Inflammatory macrophage (primary cell): Measurements from ENCODE around the gene PLK5.
A peak's percentile ranks its signal among the peaks of the same experiment; 100 is the strongest.

Experiments used
- DNase-seq, 2 donors: peaks; one replicate each; pipeline ENCODE4 v3.0.0-alpha.2; 2020 to 2022

PLK5 gene

GRCh38 chr19:1558552-1558951 lies 34.7 kb downstream of the PLK5 start:
- DNase-seq = no peak

DNA sequence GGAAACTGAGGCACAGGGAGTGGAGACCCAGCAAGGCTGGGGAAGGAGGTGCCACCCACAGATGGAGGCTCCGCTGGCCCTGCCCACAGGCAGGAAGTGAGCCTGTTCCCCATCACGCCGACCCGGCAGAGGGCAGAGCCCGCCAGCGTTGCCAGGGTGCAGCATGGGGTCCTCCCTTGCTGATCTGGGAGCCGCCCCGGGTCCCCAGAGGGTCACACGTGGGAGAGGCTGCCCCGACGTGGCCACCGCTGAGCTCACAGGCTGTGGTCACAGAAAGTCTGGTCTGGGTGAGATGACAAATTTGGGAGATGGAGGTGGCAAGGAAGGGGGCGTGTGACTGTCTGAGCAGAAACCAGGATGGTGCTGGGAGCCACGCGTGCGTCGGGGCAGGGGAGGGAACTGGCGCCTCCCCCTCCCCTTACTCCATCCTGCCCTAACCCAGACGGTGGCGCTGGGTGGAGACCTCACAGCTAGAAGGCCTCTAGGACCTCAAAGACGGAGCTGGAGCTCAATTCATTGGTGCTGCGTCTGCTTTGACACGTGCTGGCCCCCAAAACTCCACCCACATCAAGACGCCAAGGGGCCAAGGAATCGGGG lies 36.5 kb downstream of the PLK5 start:
- DNase-seq = peak in 1 of 2 donors; percentile 2

- DNase-seq = no peak
Measured at GRCh38 chr19:1561236-1561842, 37.5 kb downstream of the PLK5 start.

DNA sequence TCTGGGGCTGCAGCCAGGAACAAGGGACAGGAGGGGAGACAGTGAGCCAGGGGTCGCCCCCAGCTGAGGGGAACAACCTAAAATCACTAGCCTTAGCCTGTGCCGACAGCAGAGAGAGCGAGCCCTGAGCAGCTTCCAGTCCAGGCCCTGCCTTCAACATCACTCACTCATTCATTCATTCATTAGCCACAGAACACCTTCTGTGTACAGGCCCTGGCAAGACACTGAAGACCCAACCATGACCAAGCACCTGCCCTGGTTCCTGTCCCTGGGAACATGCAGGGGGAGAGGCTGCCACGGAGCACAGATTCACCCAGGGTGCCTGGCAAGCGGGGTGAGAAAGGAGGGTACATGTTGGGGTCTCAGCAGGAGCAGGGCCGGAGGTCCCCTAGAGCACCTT lies 39.4 kb downstream of the PLK5 start:
- DNase-seq = no peak

- no peak for DNase-seq
Measured at GRCh38 chr19:1566392-1567115, 42.7 kb downstream of the PLK5 start.

DNA sequence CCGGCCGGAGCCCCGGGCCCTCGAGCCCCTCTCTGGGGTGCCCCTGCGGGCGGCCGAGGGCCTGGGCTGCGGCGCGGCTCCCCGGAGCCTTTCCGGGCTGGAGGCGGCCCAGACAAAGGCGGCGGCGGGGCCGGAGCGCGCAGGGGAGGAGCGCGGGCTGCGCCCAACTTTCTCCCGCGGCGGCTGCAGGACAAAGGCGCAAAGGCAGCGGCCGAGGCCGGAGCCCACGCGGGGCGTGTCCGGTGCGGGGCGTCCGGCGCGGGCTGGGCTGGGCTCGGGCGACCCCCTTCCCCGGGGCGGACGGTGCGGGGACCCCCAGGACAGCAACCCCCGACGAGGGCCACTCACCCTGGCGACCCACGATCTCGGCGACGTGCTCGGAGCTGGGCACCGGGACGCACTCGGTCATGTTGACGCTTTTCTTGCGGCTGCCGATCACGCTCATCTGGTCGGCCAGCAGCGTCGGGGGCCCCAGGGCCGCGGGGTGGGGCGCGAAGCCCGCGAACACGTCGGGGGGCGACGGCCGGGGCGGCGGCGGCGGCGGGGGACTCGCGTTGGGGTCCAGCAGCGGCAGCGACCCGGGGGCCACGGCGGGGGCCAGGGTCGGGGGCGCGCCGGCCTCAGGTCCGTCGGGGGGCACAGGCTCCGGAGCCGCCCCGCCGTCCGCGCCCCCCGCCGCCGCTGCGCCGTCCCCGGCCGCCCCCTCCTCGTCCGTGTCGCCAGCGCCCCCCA lies 43.4 kb downstream of the PLK5 start:
- DNase-seq = peak in 1 of 2 donors; percentile 27

- DNase-seq = no peak
Measured at GRCh38 chr19:1567848-1568227, 44.0 kb downstream of the PLK5 start.

DNA sequence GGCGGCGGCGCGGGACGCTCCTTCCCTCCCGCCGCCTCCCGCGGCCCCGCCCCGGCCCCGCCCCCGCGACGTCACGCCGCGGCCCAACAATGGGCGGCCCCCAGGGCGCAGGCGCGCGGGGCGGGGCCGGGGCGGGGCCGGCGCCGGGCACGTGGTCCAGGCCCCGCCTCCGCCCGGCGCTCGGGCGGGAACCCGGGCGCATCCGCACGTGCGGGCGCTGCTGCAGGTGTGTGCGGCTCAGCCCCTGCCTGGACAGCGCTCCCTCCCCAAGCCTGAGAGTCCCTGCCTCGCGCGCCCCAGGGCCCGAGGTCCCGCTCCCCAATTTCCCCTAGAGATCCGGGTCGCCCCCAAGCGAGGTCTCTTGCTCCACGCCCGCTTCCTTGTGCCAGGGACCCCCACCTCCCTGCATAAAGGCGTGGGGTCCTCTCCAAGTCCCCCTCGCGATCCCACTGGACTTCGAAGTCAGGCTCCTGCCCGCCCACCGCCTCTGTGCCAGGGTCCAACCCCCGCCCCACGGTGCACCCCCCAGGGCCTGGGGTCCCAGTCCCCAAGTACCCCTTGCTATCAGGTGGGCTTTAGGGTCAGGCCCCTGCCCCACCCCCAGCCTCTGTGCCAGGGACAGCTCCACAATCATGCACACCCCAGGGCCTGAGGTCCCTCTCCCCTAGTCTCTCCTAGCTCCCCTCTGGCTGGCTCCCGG lies 44.6 kb downstream of the PLK5 start, which contains the start of gene MEX3D:
MEX3D (minus strand) TSS at position 6 of the 700 bp plus-strand sequence. CDS start 267 bp downstream, outside the sequence.
- peak; percentile 68 to 88 for DNase-seq

DNA sequence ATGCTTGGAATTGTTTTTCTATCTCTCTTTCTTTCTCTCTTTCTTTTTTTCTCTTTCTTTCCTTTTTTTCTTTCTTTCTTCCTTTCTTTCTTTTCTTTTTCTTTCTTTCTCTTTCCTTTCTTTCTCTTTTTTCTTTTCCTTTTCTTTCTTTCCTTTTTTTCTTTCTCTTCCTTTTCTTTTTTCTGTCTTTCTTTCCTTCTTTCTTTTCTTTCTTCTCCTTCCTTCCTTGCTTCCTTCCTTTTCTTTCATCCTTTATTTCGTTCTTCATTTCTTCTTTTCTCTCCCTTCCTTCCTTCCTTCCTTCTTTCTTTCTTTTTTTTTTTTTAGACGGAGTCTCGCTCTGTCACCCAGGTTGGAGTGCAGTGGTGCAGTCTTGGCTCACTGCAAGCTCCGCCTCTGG lies 46.1 kb downstream of the PLK5 start:
- no peak for DNase-seq

DNA sequence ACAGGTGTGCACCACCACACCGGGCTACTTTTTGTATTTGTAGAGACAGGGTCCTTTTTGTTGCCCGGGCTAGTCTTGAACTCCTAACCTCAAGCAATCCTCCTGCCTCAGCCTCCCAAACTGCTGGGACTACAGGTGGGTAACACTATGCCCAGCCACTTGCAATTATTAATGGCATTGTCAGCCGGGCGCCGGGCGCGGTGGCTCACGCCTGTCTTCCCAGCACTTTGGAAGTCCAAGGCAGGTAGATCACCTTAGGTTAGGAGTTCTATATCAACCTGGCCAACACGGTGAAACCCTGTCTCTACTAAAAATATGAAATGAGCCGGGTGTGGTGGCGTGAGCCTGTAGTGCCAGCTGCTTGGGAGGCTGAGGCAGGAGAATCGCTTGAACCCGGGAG lies 47.0 kb downstream of the PLK5 start:
- DNase-seq = no peak

DNA sequence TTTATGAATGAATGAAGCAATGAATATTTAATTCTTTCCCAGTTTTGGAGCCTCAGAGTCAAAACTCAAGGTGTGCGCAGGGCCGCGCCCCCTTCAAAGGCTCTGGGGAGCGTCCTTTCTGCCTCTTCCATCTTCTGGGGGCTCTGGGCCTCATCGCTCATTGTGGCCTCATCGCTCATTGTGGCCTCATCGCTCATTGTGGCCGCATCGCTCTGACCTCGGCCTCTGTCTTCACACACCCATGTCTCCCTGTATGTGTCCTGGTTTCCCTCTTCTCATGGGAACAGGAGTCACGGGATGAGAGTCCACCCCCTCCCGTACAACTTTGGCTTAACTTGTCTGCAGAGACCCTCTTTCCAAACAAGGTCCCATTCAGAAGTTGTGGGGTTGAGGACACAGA lies 47.5 kb downstream of the PLK5 start:
- DNase-seq = no peak

DNA sequence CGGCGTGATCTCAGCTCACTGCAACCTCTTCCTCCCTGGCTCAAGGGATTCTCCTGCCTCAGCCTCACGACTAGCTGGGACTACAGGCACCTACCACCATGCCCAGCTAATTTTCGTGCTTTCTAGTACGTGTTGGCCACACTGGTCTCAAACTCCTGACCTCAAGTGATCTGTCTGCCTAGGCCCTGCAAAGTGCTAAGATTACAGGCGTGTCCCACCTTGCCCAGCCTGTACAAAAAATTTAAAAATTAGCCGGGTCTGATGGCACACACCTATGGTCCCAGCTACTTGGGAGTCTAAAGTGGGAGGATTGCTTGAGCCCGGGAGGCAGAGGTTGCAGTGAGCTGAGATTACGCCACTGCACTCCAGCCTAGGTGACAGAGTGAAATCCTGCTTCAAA lies 48.9 kb downstream of the PLK5 start:
- DNase-seq = no peak

- DNase-seq = no peak
Measured at GRCh38 chr19:1574354-1575136, 50.7 kb downstream of the PLK5 start.

DNA sequence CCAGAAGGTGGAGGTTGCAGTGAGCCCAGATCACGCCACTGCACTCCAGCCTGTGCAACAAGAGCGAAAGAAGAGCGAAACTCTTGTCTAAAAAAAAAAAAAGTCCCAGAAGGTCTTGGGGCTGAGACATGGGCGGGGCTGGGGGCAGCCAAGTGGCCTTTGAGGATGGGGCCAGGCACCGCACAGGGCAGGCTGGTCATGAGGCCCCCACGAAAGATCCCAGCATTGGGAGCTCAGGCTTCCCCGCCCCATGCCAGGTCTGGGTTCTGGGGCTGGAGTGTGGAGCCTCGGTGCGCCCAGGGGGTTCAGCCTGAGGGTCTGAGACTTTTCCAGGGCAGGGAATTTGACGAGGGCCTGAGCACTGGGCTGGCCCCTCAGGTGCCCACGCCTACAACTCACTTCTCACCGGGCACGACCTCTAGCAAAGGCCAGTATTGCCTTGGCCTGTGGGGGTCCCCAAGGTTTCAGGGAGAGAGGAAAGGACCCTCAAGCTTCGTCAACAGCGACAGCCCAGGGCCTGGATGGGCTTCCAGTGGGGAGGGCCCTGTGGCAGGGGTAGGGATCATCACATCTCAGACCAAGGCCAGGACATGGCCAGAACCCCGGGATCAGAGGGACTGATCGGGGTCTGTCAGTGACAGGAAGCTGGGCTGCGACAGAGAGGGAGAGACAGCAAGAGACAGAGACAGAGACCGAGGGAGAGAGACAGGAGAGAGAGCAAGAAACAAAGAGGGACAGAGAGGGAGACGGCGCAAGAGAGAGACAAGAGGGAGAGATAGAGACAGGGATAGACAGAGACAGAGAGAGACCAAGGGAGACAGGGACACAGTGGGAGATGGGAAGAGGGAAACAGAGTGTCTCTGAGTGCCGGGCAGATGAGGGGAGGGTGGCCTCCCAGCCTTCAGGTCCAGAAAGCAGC lies 51.7 kb downstream of the PLK5 start:
- DNase-seq = no peak

- DNase-seq = no peak
Measured at GRCh38 chr19:1576242-1577089, 52.6 kb downstream of the PLK5 start.

GRCh38 chr19:1577090-1577928 lies 53.4 kb downstream of the PLK5 start:
- no peak for DNase-seq

DNA sequence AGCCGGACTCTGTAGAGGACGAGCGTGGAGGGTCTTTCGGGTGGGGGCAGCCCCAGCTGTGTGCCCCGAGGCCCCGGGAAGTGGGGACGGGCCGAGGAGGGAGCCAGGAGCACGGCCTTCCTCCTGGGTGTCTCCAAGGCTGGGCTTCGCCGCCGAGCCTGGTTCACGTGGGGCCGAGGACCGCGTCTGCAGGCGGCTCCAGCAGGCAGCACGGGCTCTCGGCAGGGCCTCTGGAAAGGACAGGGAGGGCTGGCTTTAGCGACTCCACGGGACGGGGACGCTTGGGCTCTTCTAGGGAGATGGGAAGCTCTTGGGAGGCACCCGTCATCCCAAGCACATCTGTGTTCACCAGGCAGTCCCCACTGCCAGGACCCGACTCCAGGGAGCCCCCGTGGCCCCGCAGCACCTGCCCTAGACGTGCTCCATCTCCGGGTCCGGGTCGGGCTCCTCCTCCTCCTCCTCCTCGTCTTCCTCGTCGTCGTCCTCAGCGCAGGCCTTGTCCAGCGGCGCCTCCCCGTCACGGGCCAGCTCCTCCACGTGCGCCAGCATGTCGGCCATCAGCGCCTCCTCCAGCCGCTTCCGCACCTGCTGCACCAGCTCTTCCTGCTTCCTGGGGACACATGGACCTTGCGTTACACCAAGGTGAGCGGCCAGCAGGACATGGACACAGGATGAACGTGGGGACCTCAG lies 54.2 kb downstream of the PLK5 start:
- DNase-seq = no peak

DNA sequence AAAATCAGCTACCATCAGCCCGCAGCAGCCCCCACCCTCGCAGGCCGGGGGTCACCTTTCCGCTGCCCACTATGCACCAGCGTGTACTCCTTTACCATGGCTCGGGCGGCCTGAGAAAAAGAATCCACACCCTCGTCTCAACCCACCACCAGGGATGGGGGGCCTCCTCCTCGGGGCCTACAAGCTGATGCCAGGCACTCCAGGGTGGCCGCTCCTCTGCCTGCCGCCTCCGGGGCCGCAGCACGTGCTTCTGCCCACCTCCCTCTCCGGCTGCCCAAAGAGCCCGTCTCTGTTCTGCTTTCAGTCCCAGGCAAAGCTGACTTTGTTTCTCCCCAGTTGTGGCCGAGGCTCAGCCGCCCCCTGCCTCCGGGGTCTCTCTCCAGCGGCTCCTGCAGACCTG lies 55.3 kb downstream of the PLK5 start:
- DNase-seq = no peak
